HG02642 (cell line): Measurements from ENCODE around the gene RPTOR.

Experiments used
- ATAC-seq: cut with Tn5 transposase; IDR thresholded peaks from one replicate; pipeline ENCODE4 v1.9.1; 2021; ENCODE audit warnings: mild to moderate bottlenecking; ENCODE audit not compliant: unreplicated experiment, poor library complexity

The RPTOR gene

DNA sequence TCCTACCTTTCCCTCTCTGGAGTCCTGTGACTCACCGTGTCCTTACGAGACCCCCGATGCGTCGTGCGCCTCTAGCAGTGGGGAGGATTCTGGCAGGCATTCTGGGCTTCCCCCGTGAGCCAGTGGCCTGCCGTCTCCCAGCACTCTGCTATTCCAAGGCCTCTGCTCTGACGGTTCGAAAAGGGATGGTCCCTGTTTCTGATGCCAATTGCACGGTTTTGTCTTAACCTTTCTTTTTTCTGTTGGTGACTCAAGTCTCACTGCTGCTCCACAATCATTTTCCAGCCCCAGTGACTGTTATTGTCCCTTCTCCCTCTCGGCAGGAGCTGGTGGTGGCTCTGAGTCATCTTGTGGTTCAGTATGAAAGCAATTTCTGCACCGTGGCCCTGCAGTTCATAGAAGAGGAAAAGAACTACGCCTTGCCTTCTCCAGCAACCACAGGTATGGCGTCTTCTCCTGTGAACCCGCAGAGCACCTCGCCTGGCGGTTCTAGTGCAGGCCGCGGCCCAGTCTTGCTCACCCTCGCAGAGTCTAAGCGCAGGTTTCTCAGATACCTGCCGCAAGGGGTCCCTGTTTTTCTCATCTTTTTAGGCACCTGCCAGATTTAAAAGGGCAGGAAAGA, 346.9 kb downstream of the RPTOR start:
- peak; percentile 33 for ATAC-seq

- ATAC-seq = peak; percentile 58
Observed at GRCh38 chr17:80892019-80892855, 347.6 kb downstream of the RPTOR start.

- no peak for ATAC-seq
Observed at GRCh38 chr17:80892900-80893603, 348.4 kb downstream of the RPTOR start.

GRCh38 chr17:80893604-80894438, 349.2 kb downstream of the RPTOR start:
- no peak for ATAC-seq

- no peak for ATAC-seq
Observed at GRCh38 chr17:80894439-80894721, 349.7 kb downstream of the RPTOR start.

DNA sequence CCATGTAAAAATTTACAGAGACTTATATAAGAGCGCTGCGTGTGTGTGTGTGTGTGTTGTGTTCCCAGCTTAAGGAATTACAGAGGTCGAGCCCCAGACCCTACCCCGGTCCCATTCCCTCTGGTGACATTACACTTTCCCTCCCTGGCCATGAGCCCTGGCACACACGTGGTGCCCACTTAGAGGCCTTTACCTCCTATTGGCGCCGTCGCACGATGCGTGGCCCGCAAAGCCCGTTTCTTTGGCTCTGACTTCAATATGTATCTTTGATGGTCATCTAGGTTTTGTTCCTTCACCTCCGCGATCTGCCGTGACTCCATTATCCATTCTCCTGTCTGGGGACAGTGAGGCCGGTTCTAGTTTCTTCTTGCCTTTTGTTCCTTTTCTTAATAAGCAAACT, 350.1 kb downstream of the RPTOR start:
- ATAC-seq = no peak

DNA sequence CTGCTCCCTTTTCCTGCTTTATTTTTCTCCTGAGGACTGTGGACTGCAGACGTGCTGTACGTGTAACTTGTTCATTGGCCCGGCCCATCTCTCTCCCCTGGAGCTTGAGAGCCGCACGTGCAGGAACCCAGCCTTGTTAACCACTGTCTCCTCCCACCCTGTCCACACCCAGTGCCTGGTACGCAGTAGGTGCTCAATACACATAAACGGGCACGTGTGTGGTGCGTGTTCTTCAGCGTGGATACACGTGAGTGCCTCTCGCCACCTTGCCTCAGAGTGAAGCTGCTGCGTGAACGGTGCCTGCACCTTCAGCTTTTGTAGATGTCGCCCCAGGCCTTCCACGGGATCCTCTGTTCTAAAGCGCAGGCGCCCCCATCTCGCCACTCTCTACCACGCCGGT, 350.7 kb downstream of the RPTOR start:
- ATAC-seq = no peak

- no peak for ATAC-seq
Observed at GRCh38 chr17:80898716-80899115, 354.1 kb downstream of the RPTOR start.

DNA sequence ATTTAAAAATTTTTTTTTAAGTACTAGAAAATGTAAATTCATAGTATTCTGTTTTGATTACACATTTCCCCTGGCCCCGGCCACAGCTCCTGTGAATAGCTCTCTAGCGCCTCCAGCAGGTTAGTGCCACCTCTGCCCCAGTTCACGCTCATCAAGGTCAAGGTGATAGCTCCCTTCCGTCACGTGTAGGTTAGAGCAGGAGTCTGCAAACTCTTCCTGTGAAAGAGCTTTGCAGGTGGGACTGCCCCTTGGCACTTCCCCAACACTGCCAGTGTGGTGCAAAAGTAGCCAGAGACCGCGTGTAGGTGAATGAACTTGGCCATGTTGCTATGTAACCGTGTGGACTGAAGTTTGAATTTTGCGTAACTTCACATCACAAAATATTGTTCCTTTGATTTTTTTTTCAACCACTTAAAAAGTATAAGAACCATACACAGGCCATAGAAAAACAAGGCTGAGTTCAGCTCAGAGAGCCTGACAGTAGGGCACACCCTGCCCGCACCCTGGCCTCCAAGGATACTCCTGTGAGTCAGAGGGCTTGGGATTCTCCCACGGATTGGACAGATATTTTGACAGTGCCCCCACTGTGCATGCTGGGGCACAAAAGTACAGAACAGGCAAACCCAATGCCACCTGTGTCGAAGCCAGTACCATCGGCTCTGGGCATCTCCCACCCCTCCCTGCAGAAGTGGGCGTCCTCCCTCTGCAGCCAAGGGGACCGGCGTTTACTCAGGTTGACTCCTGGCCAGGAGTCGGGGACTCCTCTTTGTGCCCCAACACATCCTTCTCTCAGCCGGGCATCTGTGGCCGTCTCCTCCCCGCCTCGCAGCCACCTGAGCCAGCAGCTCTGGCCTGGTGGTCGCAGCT, 355.0 kb downstream of the RPTOR start:
- ATAC-seq = no peak

DNA sequence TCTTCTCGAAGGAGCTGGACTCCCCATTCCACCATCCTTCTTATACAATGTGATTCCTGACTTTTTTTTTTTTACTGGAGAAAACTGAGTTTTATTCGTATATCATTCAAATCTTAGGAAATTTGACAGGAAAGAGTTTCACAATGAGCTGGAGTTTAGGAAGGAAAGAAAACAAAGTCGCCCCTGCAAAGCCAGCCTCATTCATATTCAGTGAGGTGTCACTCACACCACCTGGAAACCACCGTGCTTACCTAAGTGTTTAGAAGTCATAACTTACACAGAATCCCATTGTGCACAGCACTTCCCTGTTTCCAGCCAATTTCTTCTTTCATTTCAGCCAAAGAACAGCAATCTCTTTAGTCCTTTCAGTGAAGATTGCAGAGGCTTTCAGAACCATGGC, 356.7 kb downstream of the RPTOR start:
- ATAC-seq = no peak

DNA sequence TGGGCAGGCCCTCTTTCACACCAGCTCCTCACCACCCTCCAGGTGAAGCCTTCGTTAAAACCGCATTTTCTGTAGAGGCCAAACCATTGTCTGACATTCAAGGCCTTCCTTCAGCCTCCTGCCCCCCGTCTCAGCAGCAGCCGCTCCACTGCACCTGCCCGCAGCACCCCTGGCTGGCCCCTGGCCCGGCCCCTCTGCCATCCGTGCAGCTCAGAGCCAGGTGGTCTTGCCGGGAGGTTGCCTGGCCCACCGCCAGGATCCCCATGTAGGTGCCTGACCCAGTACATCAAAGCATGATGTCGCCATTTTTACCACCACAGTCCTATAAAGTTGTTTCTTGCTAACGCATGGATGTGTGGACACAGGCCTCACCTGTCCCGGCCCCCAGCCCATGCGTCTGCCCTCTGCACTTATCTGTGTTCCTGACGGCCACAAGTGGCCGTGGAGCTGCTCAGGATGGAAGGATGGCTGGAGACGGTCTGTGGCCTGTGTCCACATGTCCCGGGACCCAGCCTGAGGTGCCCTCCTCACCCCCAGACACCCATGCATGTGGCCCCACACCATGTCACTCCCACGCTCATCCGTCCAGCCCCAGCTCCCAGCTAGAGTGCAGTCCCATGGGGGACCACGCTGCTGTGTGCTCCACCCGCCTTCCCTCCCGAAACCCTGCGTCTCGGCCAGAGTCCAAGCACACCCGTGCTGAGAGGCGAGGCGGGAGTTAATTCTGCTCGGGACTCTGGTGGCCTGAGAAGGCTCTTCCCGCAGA, 357.7 kb downstream of the RPTOR start:
- no peak for ATAC-seq

DNA sequence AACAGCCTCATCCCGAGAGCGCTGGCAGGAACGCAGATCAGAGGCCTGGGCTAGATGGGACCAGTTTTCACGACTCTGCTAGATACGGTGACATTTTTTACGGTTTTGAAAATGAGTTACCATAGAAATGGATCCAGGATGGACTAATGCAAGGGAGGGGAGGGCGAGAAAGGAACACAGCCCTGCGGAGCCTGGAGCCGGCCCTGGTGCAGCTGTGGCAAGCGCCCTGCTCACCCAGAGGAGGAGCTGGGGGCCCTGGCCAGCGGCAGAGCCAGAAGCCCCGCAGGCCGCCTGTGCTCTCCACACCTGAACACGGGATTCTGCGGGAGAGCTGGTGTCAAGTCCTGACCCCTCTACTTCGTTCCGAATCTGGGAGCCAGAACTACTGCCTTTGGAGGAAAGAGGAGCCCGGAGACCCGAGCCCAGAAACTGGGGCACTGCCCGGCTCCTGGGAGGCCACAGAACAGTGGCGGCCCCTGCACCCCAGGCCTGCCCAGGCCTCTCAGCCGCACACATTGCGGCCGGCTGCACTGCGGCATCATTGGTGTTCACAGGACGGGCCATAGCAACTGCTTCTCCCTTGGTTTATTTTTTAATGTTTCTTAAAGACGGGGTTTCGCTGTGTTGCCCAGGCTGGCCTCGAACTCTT, 358.4 kb downstream of the RPTOR start:
- no peak for ATAC-seq

DNA sequence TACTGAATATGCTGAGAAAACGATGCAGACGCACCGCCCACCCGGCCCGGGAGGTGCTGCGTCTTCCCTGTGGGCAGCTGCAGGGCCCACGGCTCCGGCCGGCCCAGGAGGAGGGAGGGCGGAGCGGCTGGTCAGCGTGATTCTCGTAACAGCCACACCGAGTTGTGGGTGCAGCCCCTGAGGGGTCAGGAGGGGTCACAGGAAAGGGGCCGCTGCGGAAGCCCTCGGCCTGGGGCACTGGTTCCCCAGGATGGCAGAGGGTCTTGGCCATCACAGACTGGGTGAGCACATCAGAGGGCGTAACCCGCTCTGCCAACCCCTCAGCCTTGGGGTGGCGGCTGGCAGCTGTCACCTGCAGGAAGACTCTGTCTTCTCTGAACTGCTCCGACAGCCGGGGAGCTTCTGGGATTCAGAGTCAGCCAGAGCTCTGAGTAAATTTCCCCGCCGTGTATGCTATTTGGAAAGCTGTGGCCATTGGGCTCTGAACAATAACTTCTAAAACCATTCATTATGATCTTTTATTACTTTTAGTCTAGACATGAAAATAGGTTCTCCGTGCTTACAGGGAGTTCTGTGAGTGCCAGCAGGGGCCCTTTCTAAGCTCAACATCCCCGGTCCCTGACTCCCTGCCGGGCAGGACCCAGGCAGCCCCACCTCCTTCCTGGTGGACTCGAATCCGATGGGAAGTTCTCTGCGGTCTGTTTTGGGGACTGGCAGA, 359.6 kb downstream of the RPTOR start:
- no peak for ATAC-seq

GRCh38 chr17:80905586-80906230, 361.1 kb downstream of the RPTOR start:
- no peak for ATAC-seq

DNA sequence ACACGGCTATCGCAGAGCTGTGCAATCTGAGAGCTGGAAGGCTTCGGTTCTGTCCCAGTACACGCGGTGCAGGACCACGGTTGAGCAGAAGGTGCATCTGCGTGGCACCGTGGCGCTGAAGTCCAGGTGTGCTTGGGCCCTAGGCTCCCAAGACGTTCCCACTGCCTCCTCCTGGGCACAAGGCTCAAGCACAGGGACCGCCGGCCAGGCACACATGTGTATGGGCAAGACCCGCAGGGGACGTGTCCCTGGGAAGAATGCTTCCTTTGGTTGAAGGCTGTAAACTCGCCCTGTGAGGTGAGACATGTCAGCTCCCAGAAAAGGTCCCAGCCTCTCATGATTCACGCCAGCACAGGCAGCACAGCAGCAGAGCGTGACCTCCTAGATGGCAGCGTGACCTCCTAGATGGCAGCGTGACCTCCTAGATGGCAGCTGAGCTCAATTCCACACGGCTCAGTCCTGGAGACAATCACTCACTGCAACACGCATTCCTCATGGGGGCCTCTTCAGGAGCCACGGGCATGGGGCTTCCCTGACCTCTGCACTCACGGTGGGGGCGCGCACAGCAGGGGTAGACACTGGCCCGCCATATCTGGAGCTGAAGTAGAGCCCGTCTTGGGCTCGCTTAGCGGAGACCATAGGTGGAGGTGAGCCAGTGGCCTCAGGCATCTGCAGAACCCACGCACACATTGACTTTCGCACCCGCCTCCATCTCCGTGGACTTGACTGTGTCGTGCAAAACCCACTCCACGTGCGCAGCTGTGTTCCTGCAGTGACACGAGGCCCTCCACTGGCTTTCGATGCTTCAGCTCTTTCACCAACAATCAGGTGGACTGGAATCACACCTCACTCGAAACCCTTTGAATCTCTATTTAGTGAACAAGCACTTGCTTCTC, 362.0 kb downstream of the RPTOR start:
- no peak for ATAC-seq

DNA sequence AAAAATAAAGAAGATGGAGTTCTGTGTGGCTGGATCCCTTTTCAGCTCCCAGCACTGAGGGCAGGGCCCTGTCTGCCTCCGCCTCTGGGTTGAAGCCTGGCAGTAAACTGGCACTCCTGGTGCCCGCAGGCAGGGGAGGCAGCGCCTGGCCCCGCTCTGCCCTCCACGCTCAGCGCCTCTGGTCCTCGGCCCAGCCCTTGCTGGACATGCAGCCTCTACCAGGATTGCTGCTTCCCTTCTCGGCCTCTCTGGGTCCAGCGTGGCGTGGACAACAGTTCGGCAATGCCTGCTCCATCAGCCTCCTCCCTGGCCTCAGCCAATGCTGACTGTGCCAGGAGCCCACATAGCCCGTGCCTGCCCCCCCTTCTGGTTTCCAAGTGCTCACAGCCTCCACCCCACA, 362.6 kb downstream of the RPTOR start:
- no peak for ATAC-seq
